Mucosa of descending colon (tissue), 3 donors: ENCODE results near the gene TEAD3. TPM values are rescaled to one million over a fixed set of nuclear protein-coding genes. Genes with fewer than 3 reads are reported as not detected.

ENCODE experiments used
- ATAC-seq: fragments of 200-7000 bp; cut with Tn5 transposase; one replicate; pipeline ENCODE4 v1.9.1; 2020; ENCODE audit warnings: mild to moderate bottlenecking, moderate library complexity
- DNase-seq, 3 donors: peaks; one replicate each; pipeline ENCODE4 v3.0.0-alpha.2; 2020
- H3K36me3 ChIP-seq: fragments of 200-600 bp; one replicate; pipeline ENCODE4 v1.8.0; 2021; ENCODE audit warnings: low read depth, mild to moderate bottlenecking
- H3K4me1 ChIP-seq: fragments of 200-600 bp; one replicate; pipeline ENCODE4 v1.8.0; 2021; ENCODE audit warnings: low read depth, mild to moderate bottlenecking
- H3K4me3 ChIP-seq: fragments of 200-600 bp; one replicate; pipeline ENCODE4 v1.8.0; 2021; ENCODE audit warnings: mild to moderate bottlenecking
- H3K9me3 ChIP-seq: fragments of 200-600 bp; one replicate; pipeline ENCODE4 v1.8.0; 2021; ENCODE audit warnings: mild to moderate bottlenecking
- CTCF ChIP-seq: fragments of 200-600 bp; IDR thresholded peaks from one replicate; pipeline ENCODE4 v1.8.0; 2022; ENCODE audit warnings: antibody characterized with exemption, mild to moderate bottlenecking
- intact Hi-C, 2 donors: fragments of 100-400 bp; cut with DNase I in 1 of 2; cut with micrococcal nuclease in 1 of 2; formaldehyde crosslinking; loops; one replicate each; pipeline versions ENCODE4 v1.11.0 to v1.11.1; 2022; cut with DNase I, micrococcal nuclease
- total RNA-seq, 3 donors: library from RNA; stranded (reverse); fragmentation: NEBNext Ultra II Directional in 2 of 3; extraction: Animal tissue kit (Norgen Biotek cat#: 25700) in 2 of 3; gene quantifications; one replicate each; pipeline versions ENCODE4 v1.2.1 to v1.2.4, GENCODE V29; 2021 to 2023
- donor health status: DM: no; HTN: no; CAD: no; lungs with moderate emphysema.
- donor health status: DM: no; HTN: no; CAD: no.
- donor health status: DM: no; HTN: yes; CAD: no.

The TEAD3 gene
- total RNA-seq, 3 donors from 2014 or later: 28.3 to 98.0 (median 28.8) TPM

DNA sequence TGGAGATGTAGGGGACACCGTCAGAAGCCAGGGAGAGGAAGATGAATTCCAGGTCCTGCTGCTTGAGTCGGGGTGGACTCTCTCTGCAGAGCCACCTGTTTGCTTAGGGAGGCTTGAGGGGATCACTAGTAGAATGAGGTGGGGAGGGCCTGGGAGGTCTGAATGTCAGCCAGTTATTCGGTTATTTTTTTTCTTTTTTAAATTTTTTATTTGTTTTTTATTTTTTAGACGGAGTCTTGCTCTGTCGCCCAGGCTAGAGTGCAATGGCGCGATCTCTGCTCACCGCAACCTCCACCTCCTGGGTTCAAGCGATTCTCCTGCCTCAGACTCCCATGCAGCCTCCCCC, 8.4 kb downstream of the TEAD3 start:
- no peak for TF ChIP-seq CTCF
- intact Hi-C loops: no loop called here
- H3K9me3 ChIP-seq: no peaks in the 10 kb centered on the region
- no peaks in the 10 kb centered on the region for H3K36me3 ChIP-seq
- no peak for DNase-seq
- no peak overlapping the region for H3K4me3 ChIP-seq
- ATAC-seq: no peak
- peaks cover 43% of the 10 kb centered on the region for H3K4me1 ChIP-seq

- peaks cover 43% of the 10 kb centered on the region for H3K4me1 ChIP-seq
- intact Hi-C loops: no loop called here
- H3K4me3 ChIP-seq: no peak overlapping the region
- DNase-seq (peak; percentile 82 to 88 (median 85)), ATAC-seq (peak; percentile 71)
- TF ChIP-seq CTCF: no peak
- no peaks in the 10 kb centered on the region for H3K36me3 ChIP-seq
- H3K9me3 ChIP-seq: no peaks in the 10 kb centered on the region
These were observed 9.0 kb downstream of the TEAD3 start for GRCh38 chr6:35487658-35488516.

DNA sequence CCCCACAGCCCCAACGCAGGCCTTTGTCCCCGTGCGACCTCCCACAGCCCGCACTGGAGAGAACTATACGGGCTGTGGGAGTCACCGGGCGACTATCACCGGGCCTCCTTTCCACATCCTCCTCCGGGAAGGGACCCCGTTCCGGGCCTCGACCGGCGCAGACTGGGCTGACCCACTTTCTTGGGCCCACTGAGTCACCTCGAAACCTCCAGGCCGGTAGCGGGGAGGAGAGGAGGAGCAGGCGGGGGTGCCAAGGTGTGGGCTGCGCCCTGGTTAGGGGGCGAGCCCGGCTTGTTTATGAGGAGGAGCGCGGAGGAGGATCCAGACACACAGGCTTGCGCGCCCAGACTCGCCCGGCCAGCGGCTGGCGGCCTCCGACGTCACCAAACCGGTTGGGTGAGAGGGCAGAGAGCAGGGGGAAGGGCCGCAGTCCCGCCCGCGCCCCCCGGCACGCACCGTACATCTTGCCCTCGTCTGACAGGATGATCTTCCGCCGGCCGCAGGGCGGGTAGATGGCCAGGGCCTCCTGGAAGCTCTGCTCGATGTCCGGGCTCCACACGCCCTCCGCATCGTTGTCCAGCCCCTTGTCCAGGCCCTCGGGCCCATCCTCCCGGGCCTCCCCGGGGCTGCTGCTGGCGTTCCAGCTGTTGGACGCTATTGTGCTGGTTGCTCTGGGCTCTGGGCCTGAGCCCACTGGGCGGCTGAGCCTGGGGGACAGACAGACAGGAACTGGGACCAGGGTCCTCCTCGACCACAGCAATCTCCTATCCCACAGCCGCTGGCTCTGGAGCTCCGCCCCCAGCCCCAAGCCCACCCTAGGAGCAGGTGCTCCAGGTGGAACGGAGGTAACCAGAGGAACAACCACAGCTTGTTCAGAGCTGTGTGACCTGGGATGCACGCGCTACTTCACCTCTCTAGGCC, 10.6 kb downstream of the TEAD3 start:
- H3K4me3 ChIP-seq: no peak overlapping the region
- DNase-seq: peak; percentile 89 to 94 (median 92)
- intact Hi-C loops: no loop called here
- no peaks in the 10 kb centered on the region for H3K9me3 ChIP-seq
- no peaks in the 10 kb centered on the region for H3K36me3 ChIP-seq
- ATAC-seq: peak; percentile 85
- TF ChIP-seq CTCF: no peak
- peaks cover 30% of the 10 kb centered on the region for H3K4me1 ChIP-seq

DNA sequence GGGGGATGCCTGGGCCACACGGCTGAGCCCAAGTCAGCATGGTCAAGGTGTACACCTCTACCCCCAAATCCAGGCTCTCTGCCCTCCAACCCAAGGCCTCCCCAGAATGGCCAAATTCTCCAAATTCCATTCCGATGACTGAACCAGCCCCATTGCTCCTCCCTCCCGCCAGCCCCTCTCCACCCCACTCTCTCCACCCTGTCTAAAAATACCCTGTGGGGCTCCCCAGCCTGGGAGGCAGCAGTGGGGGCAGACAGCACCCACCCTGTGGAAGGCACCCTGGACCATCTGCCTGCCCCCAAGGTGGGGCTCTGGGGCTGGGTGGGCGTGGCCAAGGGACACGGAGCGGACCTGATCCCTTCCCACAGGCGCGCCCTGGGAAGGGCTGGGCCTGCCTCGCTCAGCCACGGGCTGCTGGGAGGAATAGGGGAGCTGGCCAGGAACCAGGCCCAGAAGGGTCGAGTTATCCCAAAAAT, 11.4 kb downstream of the TEAD3 start:
- intact Hi-C loops: no loop called here
- Histone ChIP-seq H3K4me3 (no peak overlapping the region), H3K4me1 (peaks cover 30% of the 10 kb centered on the region), H3K9me3 (no peaks in the 10 kb centered on the region), H3K36me3 (no peaks in the 10 kb centered on the region)
- peak; percentile 74 to 85 (median 84) for DNase-seq
- peak; percentile 75 for ATAC-seq
- TF ChIP-seq CTCF: no peak

DNA sequence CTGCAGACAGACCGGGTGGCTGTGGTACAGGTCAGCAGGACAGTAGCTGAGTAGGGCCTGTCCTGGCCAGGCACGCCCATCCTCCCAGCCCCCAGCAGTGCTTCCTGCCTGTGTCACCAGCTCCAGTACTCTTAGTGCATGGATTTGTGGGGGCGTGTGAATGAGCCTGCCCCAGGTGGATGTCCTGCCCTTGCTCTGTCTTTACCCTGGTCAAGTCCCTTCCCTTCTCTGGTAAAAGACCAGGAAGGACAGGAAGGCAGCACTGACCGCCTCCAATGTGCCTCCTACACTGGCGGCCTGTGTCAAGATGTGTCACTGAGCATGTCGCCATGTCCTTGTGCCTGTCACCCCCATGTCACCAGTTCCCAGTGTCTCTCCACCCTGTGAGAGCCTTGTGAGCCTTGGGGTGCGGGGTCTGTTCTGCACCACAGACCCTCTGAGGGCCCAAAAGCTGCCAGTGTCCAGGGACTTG, 11.9 kb downstream of the TEAD3 start:
- ATAC-seq: no peak
- no peak for TF ChIP-seq CTCF
- no peaks in the 10 kb centered on the region for H3K9me3 ChIP-seq
- intact Hi-C loops: no loop called here
- peak in 1 of 3 donors; percentile 48 for DNase-seq
- peaks cover 30% of the 10 kb centered on the region for H3K4me1 ChIP-seq
- H3K4me3 ChIP-seq: no peak overlapping the region
- H3K36me3 ChIP-seq: no peaks in the 10 kb centered on the region
